WERI-Rb-1 (cell line): ENCODE data around the gene ENO2.

ENCODE experiments used
- DNase-seq: peaks from one replicate; pipeline ENCODE4 v3.0.0-alpha.2; 2020
- H3K27ac ChIP-seq: fragments of 250-450 bp; sonication (Bioruptor Pico); 2 replicates; pipeline ENCODE4 v1.5.1; 2020; ENCODE audit warnings: mild to moderate bottlenecking, moderate library complexity
- H3K27me3 ChIP-seq: fragments of 250-450 bp; sonication (Bioruptor Pico); 2 replicates; pipeline ENCODE4 v1.5.1; 2021; ENCODE audit warnings: mild to moderate bottlenecking, low read depth, moderate library complexity; ENCODE audit not compliant: insufficient read depth, severe bottlenecking
- H3K36me3 ChIP-seq: fragments of 250-450 bp; sonication (Bioruptor Pico); 2 replicates; pipeline ENCODE4 v1.5.1; 2020; ENCODE audit warnings: mild to moderate bottlenecking, moderate library complexity
- H3K4me3 ChIP-seq: 2 replicates; pipeline ENCODE4 v1.5.1; 2011; ENCODE audit warnings: low read depth, mild to moderate bottlenecking, control low read depth, low read length
- H3K9me3 ChIP-seq: fragments of 250-450 bp; sonication (Bioruptor Pico); 2 replicates; pipeline ENCODE4 v1.5.1; 2021; ENCODE audit warnings: mild to moderate bottlenecking, moderate library complexity; ENCODE audit not compliant: severe bottlenecking
- CTCF ChIP-seq: IDR thresholded peaks from 2 replicates; pipeline ENCODE4 v1.5.1; 2011; ENCODE audit warnings: low read depth, mild to moderate bottlenecking, control low read depth, inconsistent platforms, low read length

The ENO2 gene

GRCh38 chr12:6961278-6961694 lies 46.9 kb downstream of the ENO2 start:
- Histone ChIP-seq H3K4me3 (peak overlapping the region; percentile 20), H3K27ac (peak overlapping the region; percentile 76), H3K9me3 (no peaks in the 10 kb centered on the region), H3K36me3 (peaks cover 25% of the 10 kb centered on the region), H3K27me3 (no peaks in the 10 kb centered on the region)
- DNase-seq: no peak
- TF ChIP-seq CTCF: no peak

- H3K36me3 ChIP-seq: peaks cover 30% of the 10 kb centered on the region
- peak; percentile 84 for DNase-seq
Measured at GRCh38 chr12:6961695-6962284, 47.4 kb downstream of the ENO2 start.

GRCh38 chr12:6962285-6963015 lies 48.1 kb downstream of the ENO2 start:
- Histone ChIP-seq H3K4me3 (peak overlapping the region; percentile 20; the same call in 1 of the 2 replicates), H3K27ac (peak overlapping the region; percentile 76), H3K27me3 (no peaks in the 10 kb centered on the region), H3K36me3 (peaks cover 36% of the 10 kb centered on the region), H3K9me3 (no peaks in the 10 kb centered on the region)
- TF ChIP-seq CTCF: no peak
- DNase-seq: no peak

More at GRCh38 chr12:6961695-6962284, 47.4 kb downstream of the ENO2 start:
- Histone ChIP-seq H3K27ac (peak overlapping the region; percentile 76), H3K27me3 (no peaks in the 10 kb centered on the region), H3K4me3 (peak overlapping the region; percentile 20), H3K9me3 (no peaks in the 10 kb centered on the region)
- TF ChIP-seq CTCF: peak; percentile 69

- TF ChIP-seq CTCF: no peak
- Histone ChIP-seq H3K36me3 (peaks cover 43% of the 10 kb centered on the region), H3K27me3 (no peaks in the 10 kb centered on the region), H3K9me3 (no peaks in the 10 kb centered on the region), H3K27ac (peak overlapping the region; percentile 76), H3K4me3 (no peak overlapping the region)
- no peak for DNase-seq
Measured at GRCh38 chr12:6963016-6963731, 48.8 kb downstream of the ENO2 start.

GRCh38 chr12:6963791-6964413 lies 49.5 kb downstream of the ENO2 start:
- no peak for TF ChIP-seq CTCF
- H3K9me3 ChIP-seq: no peaks in the 10 kb centered on the region
- DNase-seq: no peak
- peak overlapping the region; percentile 76 for H3K27ac ChIP-seq
- no peaks in the 10 kb centered on the region for H3K27me3 ChIP-seq
- no peak overlapping the region for H3K4me3 ChIP-seq
- H3K36me3 ChIP-seq: peaks cover 51% of the 10 kb centered on the region
